H9 (cell line): ENCODE results near the gene CHST15. TPM values are rescaled to one million over a fixed set of nuclear protein-coding genes. Genes with fewer than 3 reads are reported as not detected.

Experiments used
- DNase-seq: peaks from one replicate; pipeline ENCODE4 v3.0.0-alpha.2; 2017
- H2AFZ ChIP-seq: one replicate; pipeline ENCODE4 v1.6.1; 2013; ENCODE audit warnings: mild to moderate bottlenecking, low read length, control low read depth, moderate library complexity
- H2AK5ac ChIP-seq: 2 replicates; pipeline ENCODE4 v1.6.1; 2013; ENCODE audit warnings: low read length, control low read depth, mixed read lengths; ENCODE audit not compliant: insufficient read length
- H2BK120ac ChIP-seq: one replicate; pipeline ENCODE4 v1.6.1; 2013; ENCODE audit warnings: low read depth, mild to moderate bottlenecking, low read length, control low read depth, inconsistent platforms; ENCODE audit not compliant: poor library complexity, severe bottlenecking
- H2BK12ac ChIP-seq: 2 replicates; pipeline ENCODE4 v1.6.1; 2013; ENCODE audit warnings: low read length, control low read depth, mixed read lengths, low read depth; ENCODE audit not compliant: insufficient read length
- H2BK15ac ChIP-seq: 2 replicates; pipeline ENCODE4 v1.6.1; 2013; ENCODE audit warnings: low read depth, low read length, control low read depth
- H2BK20ac ChIP-seq: one replicate; pipeline ENCODE4 v1.6.1; 2013; ENCODE audit warnings: low read depth, mild to moderate bottlenecking, low read length, control low read depth, inconsistent platforms; ENCODE audit not compliant: poor library complexity, severe bottlenecking
- H2BK5ac ChIP-seq: 2 replicates; pipeline ENCODE4 v1.6.1; 2013; ENCODE audit warnings: low read length, control low read depth, mixed read lengths; ENCODE audit not compliant: insufficient read length
- H3K14ac ChIP-seq: 2 replicates; pipeline ENCODE4 v1.6.1; 2013; ENCODE audit warnings: low read length, control low read depth; ENCODE audit not compliant: insufficient read depth
- H3K18ac ChIP-seq: 2 replicates; pipeline ENCODE4 v1.6.1; 2013; ENCODE audit warnings: low read depth, mild to moderate bottlenecking, mixed read lengths, low read length, control low read depth; ENCODE audit not compliant: insufficient read length
- H3K23ac ChIP-seq: 2 replicates; pipeline ENCODE4 v1.6.1; 2013; ENCODE audit warnings: low read length, control low read depth, mixed read lengths, low read depth; ENCODE audit not compliant: insufficient read length
- H3K23me2 ChIP-seq: 2 replicates; pipeline ENCODE4 v1.6.1; 2013; ENCODE audit warnings: low read depth, mild to moderate bottlenecking, mixed read lengths, low read length, control low read depth; ENCODE audit not compliant: insufficient read length, poor library complexity, severe bottlenecking
- H3K27ac ChIP-seq: 2 replicates; pipeline ENCODE4 v1.5.1; 2013; ENCODE audit warnings: low read length, control low read depth, mixed read lengths, low read depth; ENCODE audit not compliant: insufficient read length
- H3K27me3 ChIP-seq: 2 replicates; pipeline ENCODE4 v1.6.1; 2013; ENCODE audit warnings: low read length, control low read depth, inconsistent platforms; ENCODE audit not compliant: insufficient read depth
- H3K4ac ChIP-seq: 2 replicates; pipeline ENCODE4 v1.6.1; 2013; ENCODE audit warnings: low read depth, mild to moderate bottlenecking, control low read depth, inconsistent platforms, low read length, moderate library complexity
- H3K4me1 ChIP-seq: 2 replicates; pipeline ENCODE4 v1.6.1; 2013; ENCODE audit warnings: low read length, control low read depth, inconsistent platforms; ENCODE audit not compliant: insufficient read depth
- H3K4me2 ChIP-seq: 2 replicates; pipeline ENCODE4 v1.6.1; 2013; ENCODE audit warnings: low read length, control low read depth, mixed read lengths; ENCODE audit not compliant: insufficient read length, insufficient read depth
- H3K56ac ChIP-seq: 2 replicates; pipeline ENCODE4 v1.6.1; 2013; ENCODE audit warnings: low read depth, mild to moderate bottlenecking, mixed read lengths, low read length, control low read depth; ENCODE audit not compliant: insufficient read length
- H3K79me1 ChIP-seq: 2 replicates; pipeline ENCODE4 v1.6.1; 2013; ENCODE audit warnings: low read depth, mild to moderate bottlenecking, moderate library complexity, low read length, control low read depth, inconsistent platforms; ENCODE audit not compliant: insufficient read depth, poor library complexity, severe bottlenecking
- H3K79me2 ChIP-seq: 2 replicates; pipeline ENCODE4 v1.6.1; 2013; ENCODE audit warnings: low read length, control low read depth, inconsistent platforms; ENCODE audit not compliant: insufficient read depth
- H3K9ac ChIP-seq: 2 replicates; pipeline ENCODE4 v1.6.1; 2013; ENCODE audit warnings: low read length, control low read depth, mixed read lengths; ENCODE audit not compliant: insufficient read length; ENCODE audit errors: extremely low read depth
- H3K9me3 ChIP-seq: one replicate; pipeline ENCODE4 v1.6.1; 2013; ENCODE audit warnings: low read depth, low read length, inconsistent platforms; ENCODE audit not compliant: control insufficient read depth
- H3T11ph ChIP-seq: one replicate; pipeline ENCODE4 v1.6.1; 2013; ENCODE audit warnings: mild to moderate bottlenecking, low read length, control low read depth, inconsistent platforms
- H4K20me1 ChIP-seq: one replicate; pipeline ENCODE4 v1.6.1; 2013; ENCODE audit not compliant: control insufficient read depth, insufficient read length, insufficient read depth
- H4K5ac ChIP-seq: 2 replicates; pipeline ENCODE4 v1.6.1; 2013; ENCODE audit warnings: low read depth, mild to moderate bottlenecking, mixed read lengths, low read length, control low read depth; ENCODE audit not compliant: insufficient read length
- H4K8ac ChIP-seq: replicated peaks from 2 replicates; pipeline ENCODE4 v1.6.1; 2013; ENCODE audit warnings: low read length, control low read depth, mixed read lengths, low read depth; ENCODE audit not compliant: insufficient read length
- H4K91ac ChIP-seq: 2 replicates; pipeline ENCODE4 v1.6.1; 2013; ENCODE audit warnings: low read depth, mild to moderate bottlenecking, moderate library complexity, mixed read lengths, low read length, control low read depth; ENCODE audit not compliant: insufficient read length
- H3K27ac Mint-ChIP-seq, 3 experiments: 2 replicates in 2 of 3; 3 replicates in 1 of 3; pipeline ENCODE4 v1.8.0; 2020 to 2021; ENCODE audit warnings: mixed read lengths in 3 of 3, mild to moderate bottlenecking in 1 of 3, moderate library complexity in 1 of 3
- H3K27me3 Mint-ChIP-seq: 2 replicates; pipeline ENCODE4 v1.8.0; 2021; ENCODE audit warnings: low read depth, mild to moderate bottlenecking, moderate library complexity, mixed read lengths
- H3K36me3 Mint-ChIP-seq, 3 experiments: 2 replicates in 2 of 3; 3 replicates in 1 of 3; pipeline ENCODE4 v1.8.0; 2020 to 2021; ENCODE audit warnings: low read depth in 3 of 3, mixed read lengths in 3 of 3; ENCODE audit not compliant: insufficient read depth in 1 of 3
- H3K4me1 Mint-ChIP-seq, 2 experiments: 2 replicates each; pipeline ENCODE4 v1.8.0; 2020; ENCODE audit warnings: mixed read lengths in 2 of 2
- H3K4me3 Mint-ChIP-seq, 2 experiments: 2 replicates in 1 of 2; 3 replicates in 1 of 2; pipeline ENCODE4 v1.8.0; 2020 to 2021; ENCODE audit warnings: mild to moderate bottlenecking in 2 of 2, mixed read lengths in 2 of 2, moderate library complexity in 1 of 2
- H3K9me3 Mint-ChIP-seq, 2 experiments: 2 replicates in 1 of 2; 3 replicates in 1 of 2; pipeline ENCODE4 v1.8.0; 2020; ENCODE audit warnings: mild to moderate bottlenecking in 2 of 2, mixed read lengths in 2 of 2, moderate library complexity in 1 of 2
- WGBS: extraction: QIAGEN DNeasy Blood & Tissue Kit; methylation state at CpG from one replicate; pipeline ENCODE4 v1.1.7; 2013; ENCODE audit warnings: missing lambda C conversion rate, low lambda C conversion rate, mixed read lengths; ENCODE audit not compliant: insufficient read length; ENCODE audit errors: extremely low coverage; 5-methylcytosine and 5-hydroxymethylcytosine counted together
- long read RNA-seq: library from polyadenylated mRNA; unstranded; transcript quantifications from one replicate; pipeline ENCODE4 v2.0.0, GENCODE V29; 2020
- total RNA-seq: library from RNA; stranded (reverse); gene quantifications from 2 replicates; pipeline ENCODE4 v1.2.1, GENCODE V29; 2021
- TF ChIP-seq, protein P1 (sequence below): fragments of 200-600 bp; sonication (generic); conservative IDR thresholded peaks from 3 replicates; pipeline ENCODE4 v1.8.0; 2021; ENCODE audit warnings: antibody characterized with exemption, mild to moderate bottlenecking

CHST15 gene
- 6.8 and 8.7 TPM in 2 replicates for total RNA-seq
- long read RNA-seq, full-length matches to known transcripts: 7 of 17 reads
- long read RNA-seq, partial matches to known transcripts: 6 of 17 reads
- long read RNA-seq, other reads (novel, unspliced or antisense): 4 of 17 reads

GRCh38 chr10:124092860-124093773, at the start of gene CHST15:
CHST15 (minus strand) TSS chr10:124093598; CDS start chr10:124046212, 47,386 bp downstream.
- peak within 1 kb of the TSS; percentile 23 for H3K18ac ChIP-seq
- H2BK15ac ChIP-seq: no peak within 1 kb of the TSS
- H3K14ac ChIP-seq: peak within 1 kb of the TSS; percentile 71
- H2AK5ac ChIP-seq: no peak within 1 kb of the TSS
- no peak within 1 kb of the TSS for H2AFZ ChIP-seq
- WGBS: no CpG with 5 or more reads among the region's 106 CpGs
- H4K91ac ChIP-seq: no peak within 1 kb of the TSS
- H3K4me3 Mint-ChIP-seq: peak within 1 kb of the TSS; percentile 72 to 94
- H3K27ac Mint-ChIP-seq: no peak within 1 kb of the TSS
- peaks cover 14 to 20% of the 10 kb centered on the region in 2 experiments for H3K4me1 Mint-ChIP-seq
- H3K9ac ChIP-seq: peak within 1 kb of the TSS; percentile 6
- peaks cover 85% of the 10 kb centered on the region for H3K27me3 Mint-ChIP-seq
- H4K8ac ChIP-seq: no peak within 1 kb of the TSS
- H3K23ac ChIP-seq: no peak within 1 kb of the TSS
- no peak within 1 kb of the TSS for H2BK12ac ChIP-seq
- peaks cover 5% of the 10 kb centered on the region; the same call in 1 of the 2 replicates for H3K27me3 ChIP-seq
- no peak within 1 kb of the TSS for H2BK120ac ChIP-seq
- H3K56ac ChIP-seq: no peak within 1 kb of the TSS
- no peaks in the 10 kb centered on the region for H3K9me3 ChIP-seq
- peak; percentile 77 for DNase-seq
- no peak within 1 kb of the TSS for H3K4ac ChIP-seq
- no peaks in the 10 kb centered on the region for H4K20me1 ChIP-seq
- peaks cover 19% of the 10 kb centered on the region for H3K23me2 ChIP-seq
- no peak within 1 kb of the TSS for H3K27ac ChIP-seq
- peaks cover 5 to 6% of the 10 kb centered on the region in 2 experiments for H3K9me3 Mint-ChIP-seq
- H4K5ac ChIP-seq: no peak within 1 kb of the TSS
- H3K79me1 ChIP-seq: no peaks in the 10 kb centered on the region
- H3K36me3 Mint-ChIP-seq: peaks cover 0 to 4% (median 1%) of the 10 kb centered on the region in 3 experiments; a peak in 3 of 7 replicates
- peak within 1 kb of the TSS; percentile 44 for H3K4me2 ChIP-seq
- no peak within 1 kb of the TSS for H2BK5ac ChIP-seq
- H2BK20ac ChIP-seq: no peak within 1 kb of the TSS
- no peaks in the 10 kb centered on the region for H3K79me2 ChIP-seq
- TF ChIP-seq, protein P1, sequence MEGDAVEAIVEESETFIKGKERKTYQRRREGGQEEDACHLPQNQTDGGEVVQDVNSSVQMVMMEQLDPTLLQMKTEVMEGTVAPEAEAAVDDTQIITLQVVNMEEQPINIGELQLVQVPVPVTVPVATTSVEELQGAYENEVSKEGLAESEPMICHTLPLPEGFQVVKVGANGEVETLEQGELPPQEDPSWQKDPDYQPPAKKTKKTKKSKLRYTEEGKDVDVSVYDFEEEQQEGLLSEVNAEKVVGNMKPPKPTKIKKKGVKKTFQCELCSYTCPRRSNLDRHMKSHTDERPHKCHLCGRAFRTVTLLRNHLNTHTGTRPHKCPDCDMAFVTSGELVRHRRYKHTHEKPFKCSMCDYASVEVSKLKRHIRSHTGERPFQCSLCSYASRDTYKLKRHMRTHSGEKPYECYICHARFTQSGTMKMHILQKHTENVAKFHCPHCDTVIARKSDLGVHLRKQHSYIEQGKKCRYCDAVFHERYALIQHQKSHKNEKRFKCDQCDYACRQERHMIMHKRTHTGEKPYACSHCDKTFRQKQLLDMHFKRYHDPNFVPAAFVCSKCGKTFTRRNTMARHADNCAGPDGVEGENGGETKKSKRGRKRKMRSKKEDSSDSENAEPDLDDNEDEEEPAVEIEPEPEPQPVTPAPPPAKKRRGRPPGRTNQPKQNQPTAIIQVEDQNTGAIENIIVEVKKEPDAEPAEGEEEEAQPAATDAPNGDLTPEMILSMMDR: no peak
- H3K4me1 ChIP-seq: no peaks in the 10 kb centered on the region
- H3T11ph ChIP-seq: no peak within 1 kb of the TSS
